HUES64 (cell line): ENCODE data around the gene IQSEC2.

Experiments used
- H3K27ac ChIP-seq: 2 replicates; pipeline ENCODE4 v1.7.0; 2013; ENCODE audit warnings: low read depth, low read length, inconsistent platforms
- H3K27me3 ChIP-seq: 2 replicates; pipeline ENCODE4 v1.6.1; 2013; ENCODE audit warnings: mild to moderate bottlenecking, low read length; ENCODE audit not compliant: insufficient read depth
- H3K36me3 ChIP-seq: 2 replicates; pipeline ENCODE4 v1.6.1; 2013; ENCODE audit warnings: mild to moderate bottlenecking, low read length; ENCODE audit not compliant: insufficient read depth
- H3K4me1 ChIP-seq: 2 replicates; pipeline ENCODE4 v1.6.1; 2013; ENCODE audit warnings: mild to moderate bottlenecking, low read length, moderate library complexity; ENCODE audit not compliant: insufficient read depth
- H3K4me3 ChIP-seq: 2 replicates; pipeline ENCODE4 v1.5.1; 2013; ENCODE audit warnings: mild to moderate bottlenecking, low read length, moderate library complexity
- H3K9ac ChIP-seq: 2 replicates; pipeline ENCODE4 v1.6.1; 2013; ENCODE audit warnings: mild to moderate bottlenecking, low read depth, low read length
- H3K9me3 ChIP-seq: 2 replicates; pipeline ENCODE4 v1.6.1; 2013; ENCODE audit warnings: low read depth, low read length; ENCODE audit not compliant: insufficient read depth
- WGBS: fragments of 150-250, 120-280 bp; methylation state at CpG from one replicate; pipeline ENCODE4 v1.1.7; 2013; ENCODE audit warnings: missing lambda C conversion rate; 5-methylcytosine and 5-hydroxymethylcytosine counted together

The IQSEC2 gene

DNA sequence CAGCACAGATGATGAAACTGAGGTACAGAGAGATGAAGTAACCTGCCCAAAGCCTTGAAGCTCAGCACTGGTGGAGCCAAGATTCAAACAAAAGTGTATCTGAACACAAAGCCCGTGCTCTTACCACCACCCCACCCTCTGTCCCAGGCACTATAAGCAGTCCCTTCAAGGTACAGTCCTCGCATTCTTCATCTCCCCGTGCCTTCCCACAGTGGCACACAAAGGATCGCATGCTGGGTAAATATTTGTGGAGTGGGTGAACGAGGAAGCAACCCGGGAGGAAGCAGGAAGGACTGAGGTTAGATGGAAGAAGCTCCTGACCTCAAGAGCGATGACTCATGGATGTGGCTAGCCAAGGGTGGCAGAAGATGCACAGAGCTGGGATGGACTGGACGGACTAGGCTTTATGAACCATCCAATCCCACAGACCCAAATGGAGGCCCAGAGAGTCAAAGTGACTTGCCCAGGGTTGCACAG lies 18.4 kb downstream of the IQSEC2 start:
- no peaks in the 10 kb centered on the region for H3K9me3 ChIP-seq
- WGBS: 79% methylated on average over 8 of the region's 8 CpGs
- no peak overlapping the region for H3K27ac ChIP-seq
- H3K9ac ChIP-seq: no peak overlapping the region
- H3K36me3 ChIP-seq: no peaks in the 10 kb centered on the region
- H3K4me3 ChIP-seq: no peak overlapping the region
- no peaks in the 10 kb centered on the region for H3K4me1 ChIP-seq
- no peaks in the 10 kb centered on the region for H3K27me3 ChIP-seq

GRCh38 chrX:53262189-53262917 lies 19.0 kb downstream of the IQSEC2 start:
- H3K27ac ChIP-seq: no peak overlapping the region

GRCh38 chrX:53261355-53261972 lies 19.9 kb downstream of the IQSEC2 start:
- H3K4me3 ChIP-seq: no peak overlapping the region
- WGBS: 81% methylated on average over 3 of the region's 7 CpGs
- H3K4me1 ChIP-seq: no peaks in the 10 kb centered on the region
- no peaks in the 10 kb centered on the region for H3K9me3 ChIP-seq
- no peaks in the 10 kb centered on the region for H3K36me3 ChIP-seq
- no peak overlapping the region for H3K27ac ChIP-seq
- no peak overlapping the region for H3K9ac ChIP-seq
- H3K27me3 ChIP-seq: no peaks in the 10 kb centered on the region

More at GRCh38 chrX:53262189-53262917, 19.0 kb downstream of the IQSEC2 start:
- H3K9ac ChIP-seq: no peak overlapping the region
- no peaks in the 10 kb centered on the region for H3K36me3 ChIP-seq
- 87% methylated on average over 7 of the region's 7 CpGs for WGBS
- no peaks in the 10 kb centered on the region for H3K4me1 ChIP-seq
- no peaks in the 10 kb centered on the region for H3K27me3 ChIP-seq
- no peak overlapping the region for H3K4me3 ChIP-seq
- H3K9me3 ChIP-seq: no peaks in the 10 kb centered on the region

- H3K4me3 ChIP-seq: no peak overlapping the region
- no peaks in the 10 kb centered on the region for H3K4me1 ChIP-seq
- H3K9ac ChIP-seq: no peak overlapping the region
- H3K27me3 ChIP-seq: no peaks in the 10 kb centered on the region
- 93% methylated on average over 7 of the region's 7 CpGs for WGBS
- H3K27ac ChIP-seq: no peak overlapping the region
- H3K36me3 ChIP-seq: no peaks in the 10 kb centered on the region
- H3K9me3 ChIP-seq: no peaks in the 10 kb centered on the region
Observed at GRCh38 chrX:53260836-53261235, 20.5 kb downstream of the IQSEC2 start.

DNA sequence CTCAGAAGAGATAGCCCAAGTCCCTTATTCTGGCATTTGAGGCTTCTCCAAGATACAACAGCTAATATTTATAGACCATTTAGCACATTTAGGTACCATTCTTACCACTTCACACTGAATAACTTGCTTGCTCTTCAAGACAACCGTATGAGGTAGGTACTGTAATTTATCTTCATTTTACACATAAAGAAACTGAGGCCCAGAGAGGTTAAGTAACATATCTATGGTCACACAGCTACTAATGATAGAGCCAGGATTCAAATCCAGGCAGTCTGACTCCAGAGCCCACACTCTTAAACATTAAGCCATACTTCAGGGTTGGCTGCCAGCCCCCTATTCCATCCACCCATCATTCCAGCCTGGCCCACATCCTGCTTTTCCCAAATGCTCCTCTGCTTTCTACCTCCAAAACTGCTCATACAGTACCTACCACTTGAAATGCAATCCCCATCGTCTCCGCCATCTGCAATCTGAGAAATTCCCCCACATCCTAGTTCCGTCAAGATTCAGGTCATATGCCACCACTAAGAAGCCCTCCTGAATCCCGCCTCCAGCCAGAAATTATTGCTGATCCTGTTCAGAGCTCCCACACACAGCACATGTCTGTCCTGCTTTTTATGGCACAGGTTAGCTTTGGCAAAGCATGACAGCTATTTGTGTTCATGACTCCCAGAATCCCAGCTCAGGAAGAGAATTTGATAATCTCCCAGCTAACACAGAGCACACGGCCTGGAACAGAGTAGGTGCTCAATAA lies 23.5 kb downstream of the IQSEC2 start:
- H3K27ac ChIP-seq: no peak overlapping the region
- 96% methylated on average over 5 of the region's 6 CpGs for WGBS
- peaks cover 3% of the 10 kb centered on the region; the same call in 1 of the 2 replicates for H3K36me3 ChIP-seq
- no peak overlapping the region for H3K9ac ChIP-seq
- H3K4me1 ChIP-seq: no peaks in the 10 kb centered on the region
- no peak overlapping the region for H3K4me3 ChIP-seq
- H3K9me3 ChIP-seq: no peaks in the 10 kb centered on the region
- no peaks in the 10 kb centered on the region for H3K27me3 ChIP-seq

DNA sequence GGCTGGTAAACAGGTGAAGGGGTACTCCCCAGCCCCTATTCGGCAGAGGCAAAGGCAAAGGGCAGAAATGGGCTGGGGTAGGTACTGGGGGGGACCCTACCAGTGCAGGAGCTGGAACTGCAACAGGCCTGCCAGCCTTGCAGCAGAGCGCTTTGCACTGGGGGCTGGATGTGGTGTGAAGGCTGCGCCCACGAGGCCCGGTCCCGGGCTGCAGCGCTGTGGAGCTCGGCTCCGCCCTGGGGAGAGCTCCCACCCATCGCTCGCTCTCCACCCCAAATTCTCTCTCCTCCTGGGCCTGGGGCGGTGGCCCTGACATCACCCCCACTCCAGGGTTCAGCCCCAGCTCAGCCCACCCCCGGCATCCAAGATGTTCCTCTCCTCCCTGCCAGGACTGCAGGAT lies 24.2 kb downstream of the IQSEC2 start:
- Histone ChIP-seq H3K27ac (no peak overlapping the region), H3K36me3 (peaks cover 3% of the 10 kb centered on the region; the same call in 1 of the 2 replicates), H3K9ac (no peak overlapping the region), H3K4me1 (no peaks in the 10 kb centered on the region), H3K4me3 (peak overlapping the region; percentile 36; the same call in 1 of the 2 replicates), H3K27me3 (no peaks in the 10 kb centered on the region), H3K9me3 (no peaks in the 10 kb centered on the region)
- 93% methylated on average over 13 of the region's 13 CpGs for WGBS

GRCh38 chrX:53256446-53257041 lies 24.8 kb downstream of the IQSEC2 start:
- Histone ChIP-seq H3K36me3 (peaks cover 3% of the 10 kb centered on the region; the same call in 1 of the 2 replicates), H3K9me3 (no peaks in the 10 kb centered on the region), H3K4me1 (no peaks in the 10 kb centered on the region), H3K27me3 (no peaks in the 10 kb centered on the region), H3K27ac (no peak overlapping the region), H3K9ac (no peak overlapping the region), H3K4me3 (peak overlapping the region; percentile 36)
- WGBS: 38% methylated on average over 13 of the region's 17 CpGs

DNA sequence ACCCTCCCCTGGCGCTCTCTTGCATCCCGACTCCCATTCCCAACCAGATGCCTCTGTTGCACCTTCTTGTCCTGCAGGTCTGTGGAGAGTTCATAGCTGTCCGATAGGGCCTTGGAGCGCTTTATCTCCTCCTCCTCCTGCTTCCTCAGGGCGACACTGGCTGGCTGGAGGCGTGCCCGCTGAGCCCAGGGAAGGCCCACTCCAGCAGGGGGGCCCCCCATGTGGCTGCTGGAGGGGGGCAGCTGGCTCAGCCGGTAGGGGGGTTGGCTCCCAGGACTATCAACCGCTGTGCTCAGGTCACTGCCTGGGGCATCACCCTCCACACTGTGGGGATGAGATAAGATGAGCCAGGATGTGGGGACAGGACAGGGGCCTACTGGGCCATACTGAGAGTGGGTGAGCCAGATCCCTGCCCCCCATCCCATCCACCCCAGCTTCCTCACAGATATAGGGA lies 25.6 kb downstream of the IQSEC2 start:
- Histone ChIP-seq H3K9ac (no peak overlapping the region), H3K36me3 (peaks cover 3% of the 10 kb centered on the region; the same call in 1 of the 2 replicates)
- 87% methylated on average over 9 of the region's 9 CpGs for WGBS

DNA sequence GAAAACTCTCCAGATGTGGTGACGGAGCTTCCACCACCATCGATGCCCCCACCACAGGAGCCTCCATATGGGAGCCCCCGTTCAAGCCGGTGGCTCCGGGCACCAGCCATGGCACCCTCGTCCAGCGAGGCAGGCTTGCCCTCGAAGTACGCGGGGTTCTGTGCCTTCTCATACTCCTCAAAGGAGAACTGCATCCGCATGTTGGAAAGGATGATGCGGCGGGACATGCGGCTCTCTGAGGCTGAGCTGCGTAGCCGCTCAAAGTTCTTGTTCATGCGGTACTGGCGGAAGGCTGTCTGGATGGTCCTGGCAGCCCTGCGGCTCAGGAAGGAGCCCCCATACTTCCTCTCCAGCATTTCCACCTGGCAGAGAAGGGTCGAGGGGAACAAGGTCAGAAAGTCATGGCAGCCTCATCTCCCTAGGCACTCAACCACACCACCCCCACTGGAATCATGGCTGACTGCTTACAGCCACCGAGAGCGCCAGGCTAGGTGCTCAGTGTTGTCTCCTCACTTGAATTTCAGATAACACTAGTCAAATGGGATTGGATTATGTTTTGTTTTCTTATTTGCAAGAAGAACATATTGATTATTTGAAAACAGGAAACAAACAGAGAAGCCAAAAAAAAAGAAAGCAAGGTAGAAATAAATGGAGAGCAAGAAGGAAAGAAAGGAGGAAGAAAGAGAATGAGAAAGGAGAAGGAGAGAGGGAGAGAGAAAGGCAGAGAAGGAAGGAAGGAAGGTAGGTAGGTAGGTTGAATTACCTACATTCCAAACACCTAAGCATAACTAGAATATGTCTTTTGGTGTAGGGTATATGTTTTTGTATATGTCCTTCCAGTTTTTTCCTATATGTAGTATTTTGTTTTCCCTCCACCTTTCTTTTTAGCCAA lies 26.6 kb downstream of the IQSEC2 start:
- Histone ChIP-seq H3K36me3 (peaks cover 3% of the 10 kb centered on the region; the same call in 1 of the 2 replicates), H3K4me1 (no peaks in the 10 kb centered on the region), H3K4me3 (no peak overlapping the region), H3K9ac (no peak overlapping the region), H3K9me3 (no peaks in the 10 kb centered on the region), H3K27me3 (no peaks in the 10 kb centered on the region), H3K27ac (no peak overlapping the region)
- WGBS: 93% methylated on average over 22 of the region's 22 CpGs

More for the DNA sequence above, 25.6 kb downstream of the IQSEC2 start:
- Histone ChIP-seq H3K4me3 (no peak overlapping the region), H3K4me1 (no peaks in the 10 kb centered on the region), H3K27ac (no peak overlapping the region), H3K27me3 (no peaks in the 10 kb centered on the region), H3K9me3 (no peaks in the 10 kb centered on the region)
